WTC11 (cell line): ENCODE measurements around the gene HSPG2. TPM values are rescaled to one million over a fixed set of nuclear protein-coding genes. Genes with fewer than 3 reads are reported as not detected.

Experiments used
- ATAC-seq: fragments of 200-7000 bp; cut with Tn5 transposase; 2 replicates; pipeline ENCODE4 v1.10.0; 2021; ENCODE audit warnings: mild to moderate bottlenecking, moderate library complexity
- CTCF ChIA-PET: fragments of 300-600 bp; sonication (Branson Sonifier 250); formaldehyde crosslinking; loops from one replicate; lab custom pipeline; 2021; ENCODE audit warnings: antibody characterized with exemption; lab: Charles Lee
- POLR2A ChIA-PET: fragments of 350-600 bp; sonication (Branson Sonifier 250); formaldehyde crosslinking; loops from one replicate; lab custom pipeline; 2021; ENCODE audit warnings: antibody characterized with exemption; lab: Charles Lee
- DNase-seq: peaks from one replicate; pipeline ENCODE4 v3.0.0; 2021; ENCODE audit warnings: low spot score
- H3K27ac Mint-ChIP-seq: 2 replicates; pipeline ENCODE4 v1.8.0; 2021; ENCODE audit warnings: mixed read lengths
- H3K27me3 Mint-ChIP-seq: 2 replicates; pipeline ENCODE4 v1.8.0; 2021; ENCODE audit warnings: low read depth, mild to moderate bottlenecking, moderate library complexity, mixed read lengths
- H3K36me3 Mint-ChIP-seq: 2 replicates; pipeline ENCODE4 v1.8.0; 2021; ENCODE audit warnings: mixed read lengths
- H3K4me1 Mint-ChIP-seq: 2 replicates; pipeline ENCODE4 v1.8.0; 2022; ENCODE audit warnings: mixed read lengths
- H3K4me3 Mint-ChIP-seq: 2 replicates; pipeline ENCODE4 v1.8.0; 2021; ENCODE audit warnings: mild to moderate bottlenecking, moderate library complexity, mixed read lengths
- H3K9me3 Mint-ChIP-seq: 2 replicates; pipeline ENCODE4 v1.8.0; 2021; ENCODE audit warnings: mixed read lengths
- AR ChIP-seq: fragments of 250-450 bp; sonication (Bioruptor Pico); IDR thresholded peaks from 2 replicates; pipeline ENCODE4 v1.9.0; 2021; ENCODE audit warnings: mild to moderate bottlenecking
- ATF3 ChIP-seq: sonication (generic); formaldehyde crosslinking; conservative IDR thresholded peaks from 2 replicates; pipeline ENCODE4 v1.8.1; 2022; ENCODE audit warnings: mild to moderate bottlenecking, missing genetic modification reagents
- CBFB ChIP-seq: sonication (generic); formaldehyde crosslinking; IDR thresholded peaks from 2 replicates; pipeline ENCODE4 v1.8.1; 2022; ENCODE audit warnings: mild to moderate bottlenecking, low read depth, missing genetic modification reagents
- CREM ChIP-seq: sonication (generic); formaldehyde crosslinking; IDR thresholded peaks from 2 replicates; pipeline ENCODE4 v1.8.1; 2022; ENCODE audit warnings: mild to moderate bottlenecking, missing genetic modification reagents, moderate library complexity
- ELF4 ChIP-seq: sonication (generic); formaldehyde crosslinking; IDR thresholded peaks from 2 replicates; pipeline ENCODE4 v1.8.1; 2022; ENCODE audit warnings: low read depth, mild to moderate bottlenecking, moderate library complexity, missing genetic modification reagents
- ERG ChIP-seq: fragments of 250-450 bp; sonication (Bioruptor Pico); IDR thresholded peaks from 2 replicates; pipeline ENCODE4 v1.8.0; 2021; ENCODE audit warnings: mild to moderate bottlenecking
- ETV6 ChIP-seq: sonication (generic); formaldehyde crosslinking; IDR thresholded peaks from 2 replicates; pipeline ENCODE4 v1.8.1; 2022; ENCODE audit warnings: mild to moderate bottlenecking, missing genetic modification reagents
- MLX ChIP-seq: sonication (generic); formaldehyde crosslinking; IDR thresholded peaks from 2 replicates; pipeline ENCODE4 v1.8.1; 2023; ENCODE audit warnings: mild to moderate bottlenecking, missing genetic modification reagents, moderate library complexity
- MXD4 ChIP-seq: fragments of 250-450 bp; sonication (Bioruptor Pico); IDR thresholded peaks from 2 replicates; pipeline ENCODE4 v1.8.0; 2021; ENCODE audit warnings: mild to moderate bottlenecking, moderate library complexity, borderline replicate concordance
- NFATC4 ChIP-seq: fragments of 250-450 bp; sonication (Bioruptor Pico); IDR thresholded peaks from 2 replicates; pipeline ENCODE4 v1.9.0; 2021; ENCODE audit warnings: mild to moderate bottlenecking
- NR2C2 ChIP-seq: sonication (generic); formaldehyde crosslinking; IDR thresholded peaks from 2 replicates; pipeline ENCODE4 v1.8.0; 2022; ENCODE audit warnings: mild to moderate bottlenecking, missing genetic modification reagents
- PRDM15 ChIP-seq: sonication (generic); formaldehyde crosslinking; IDR thresholded peaks from 2 replicates; pipeline ENCODE4 v1.8.0; 2022; ENCODE audit warnings: missing genetic modification reagents
- TEAD1 ChIP-seq: sonication (generic); formaldehyde crosslinking; IDR thresholded peaks from 2 replicates; pipeline ENCODE4 v1.8.0; 2022; ENCODE audit warnings: mild to moderate bottlenecking, missing genetic modification reagents
- USF2 ChIP-seq: sonication (generic); formaldehyde crosslinking; IDR thresholded peaks from 2 replicates; pipeline ENCODE4 v1.8.1; 2023; ENCODE audit warnings: mild to moderate bottlenecking, missing genetic modification reagents, moderate library complexity
- ZNF232 ChIP-seq: sonication (generic); formaldehyde crosslinking; IDR thresholded peaks from 2 replicates; pipeline ENCODE4 v1.8.0; 2022; ENCODE audit warnings: mild to moderate bottlenecking, missing genetic modification reagents
- ZNF671 ChIP-seq: fragments of 250-450 bp; sonication (Bioruptor Pico); IDR thresholded peaks from 2 replicates; pipeline ENCODE4 v1.8.0; 2021; ENCODE audit warnings: mild to moderate bottlenecking
- ZSCAN18 ChIP-seq: fragments of 250-450 bp; sonication (Bioruptor Pico); IDR thresholded peaks from 2 replicates; pipeline ENCODE4 v2.1.2; 2022; ENCODE audit warnings: mild to moderate bottlenecking, moderate library complexity
- total RNA-seq: library from RNA; stranded (reverse); gene quantifications from 3 replicates; pipeline ENCODE4 v1.2.3, GENCODE V29; 2021

Gene HSPG2
- total RNA-seq, 1 experiment from 2014 or later = 120 TPM

- ATAC-seq = no peak
- Mint-ChIP-seq H3K4me3 (no peak overlapping the region), H3K36me3 (peaks cover 34% of the 10 kb centered on the region), H3K4me1 (no peaks in the 10 kb centered on the region), H3K27ac (no peak overlapping the region), H3K9me3 (no peaks in the 10 kb centered on the region), H3K27me3 (no peaks in the 10 kb centered on the region)
- no peak for DNase-seq
- no peak for TF ChIP-seq AR (CRISPR knock-in tag)
- no peak for TF ChIP-seq TEAD1 (CRISPR knock-in tag)
- TF ChIP-seq ETV6 (CRISPR knock-in tag) = no peak
- TF ChIP-seq CREM = no peak
- no peak for TF ChIP-seq ZNF671 (CRISPR knock-in tag)
- no peak for TF ChIP-seq ERG (CRISPR knock-in tag)
- TF ChIP-seq CBFB = no peak
- TF ChIP-seq ATF3 (CRISPR knock-in tag) = no peak
- TF ChIP-seq PRDM15 (CRISPR knock-in tag) = no peak
- no peak for TF ChIP-seq ELF4 (CRISPR knock-in tag)
- ChIA-PET CTCF (no interaction called here), POLR2A (no interaction called here)
Observed at GRCh38 chr1:21843208-21843607, 93.9 kb downstream of the HSPG2 start.

- CTCF ChIA-PET = no interaction called here
- Mint-ChIP-seq H3K9me3 (no peaks in the 10 kb centered on the region), H3K4me3 (no peak overlapping the region), H3K27ac (no peak overlapping the region), H3K4me1 (no peaks in the 10 kb centered on the region), H3K27me3 (no peaks in the 10 kb centered on the region), H3K36me3 (peaks cover 36% of the 10 kb centered on the region)
- POLR2A ChIA-PET = no interaction called here
- ATAC-seq (no peak), DNase-seq (no peak)
- TF ChIP-seq MLX (CRISPR knock-in tag) = no peak
- no peak for TF ChIP-seq USF2 (CRISPR knock-in tag)
- no peak for TF ChIP-seq ZSCAN18 (CRISPR knock-in tag)
- no peak for TF ChIP-seq NFATC4 (CRISPR knock-in tag)
- no peak for TF ChIP-seq ERG (CRISPR knock-in tag)
- TF ChIP-seq MXD4 (CRISPR knock-in tag) = no peak
- no peak for TF ChIP-seq NR2C2 (CRISPR knock-in tag)
- TF ChIP-seq ZNF232 (CRISPR knock-in tag) = no peak
- TF ChIP-seq, all 79 proteins: peak for 0
Observed at GRCh38 chr1:21842606-21843162, 94.4 kb downstream of the HSPG2 start.
